Calu3 (cell line): Measurements from ENCODE around the gene UPF2. TPM values are rescaled to one million over a fixed set of nuclear protein-coding genes. Genes with fewer than 3 reads are reported as not detected.
A peak's percentile ranks its signal among the peaks of the same experiment; 100 is the strongest.

Experiments
- BruUV-seq: library from RNA; stranded (reverse); fragments of 400-500 nt; replicated peaks from 2 replicates; lab custom pipeline; 2021; lab: Mats Ljungman, UMichigan
- CTCF ChIA-PET: fragments of 300-600 bp; sonication (Branson Sonifier 250); formaldehyde crosslinking; loops from one replicate; lab custom pipeline; 2022; ENCODE audit warnings: antibody characterized with exemption; lab: Charles Lee
- DNase-seq: peaks from one replicate; pipeline ENCODE4 v3.0.0; 2022
- H3K27ac Mint-ChIP-seq: one replicate; pipeline ENCODE4 v1.8.0; 2022; ENCODE audit warnings: mixed read lengths; ENCODE audit not compliant: unreplicated experiment
- H3K27me3 Mint-ChIP-seq: one replicate; pipeline ENCODE4 v1.8.0; 2022; ENCODE audit warnings: mixed read lengths; ENCODE audit not compliant: unreplicated experiment
- H3K36me3 Mint-ChIP-seq: one replicate; pipeline ENCODE4 v1.8.0; 2022; ENCODE audit warnings: mild to moderate bottlenecking, moderate library complexity, mixed read lengths; ENCODE audit not compliant: insufficient read depth, unreplicated experiment
- H3K4me1 Mint-ChIP-seq: one replicate; pipeline ENCODE4 v1.8.0; 2022; ENCODE audit warnings: mild to moderate bottlenecking, low read depth, mixed read lengths; ENCODE audit not compliant: unreplicated experiment
- H3K4me3 Mint-ChIP-seq: one replicate; pipeline ENCODE4 v1.8.0; 2022; ENCODE audit warnings: mild to moderate bottlenecking, low read depth, moderate library complexity, mixed read lengths; ENCODE audit not compliant: unreplicated experiment
- H3K9me3 Mint-ChIP-seq: one replicate; pipeline ENCODE4 v1.8.0; 2022; ENCODE audit warnings: low read depth, mixed read lengths; ENCODE audit not compliant: unreplicated experiment
- CTCF ChIP-seq: fragments of 200-600 bp; IDR thresholded peaks from one replicate; pipeline ENCODE4 v1.8.0; 2022; ENCODE audit warnings: antibody characterized with exemption; ENCODE audit not compliant: unreplicated experiment
- intact Hi-C: fragments of 100-400 bp; cut with micrococcal nuclease; formaldehyde crosslinking; loops from one replicate; pipeline ENCODE4 v1.10.0; 2022; ENCODE audit not compliant: unreplicated experiment
- total RNA-seq: library from RNA; stranded (reverse); gene quantifications from 2 replicates; pipeline ENCODE4 v1.2.3, GENCODE V29; 2022

UPF2 gene
- total RNA-seq, 1 experiment from 2014 or later, result 33.7 TPM

GRCh38 chr10:11881477-11882417, 160.9 kb downstream of the UPF2 start:
- BruUV-seq, result no TSS peak
- H3K4me1 Mint-ChIP-seq, result peaks cover 33% of the 10 kb centered on the region
- H3K4me3 Mint-ChIP-seq, result no peak overlapping the region
- H3K27me3 Mint-ChIP-seq, result no peaks in the 10 kb centered on the region
- peak; percentile 64 for DNase-seq
- H3K36me3 Mint-ChIP-seq, result peaks cover 11% of the 10 kb centered on the region
- CTCF ChIA-PET, result interaction anchor here (0.7 to 1.4 kb wide), 6 partner anchors 10 to 88 kb away, joined by 3 to 5 read pairs (median 4); no protein-coding TSS in a partner anchor
- no peak for TF ChIP-seq CTCF
- peak overlapping the region; percentile 95 for H3K27ac Mint-ChIP-seq
- intact Hi-C loops, result loop anchor here (1.0 kb wide), 1 partner anchor 105 kb away; no protein-coding TSS in a partner anchor
- no peaks in the 10 kb centered on the region for H3K9me3 Mint-ChIP-seq

- Mint-ChIP-seq H3K36me3 (peaks cover 14% of the 10 kb centered on the region), H3K9me3 (no peaks in the 10 kb centered on the region), H3K27ac (peak overlapping the region; percentile 95), H3K27me3 (no peaks in the 10 kb centered on the region), H3K4me1 (peaks cover 40% of the 10 kb centered on the region), H3K4me3 (no peak overlapping the region)
- no peak for DNase-seq
- CTCF ChIA-PET, result interaction anchor here (0.7 to 1.4 kb wide), 3 partner anchors 39 to 82 kb away, joined by 3 to 4 read pairs (median 3); no protein-coding TSS in a partner anchor
- BruUV-seq, result no TSS peak
- no peak for TF ChIP-seq CTCF
- intact Hi-C loops, result loop anchor here (1.0 kb wide), 1 partner anchor 105 kb away; no protein-coding TSS in a partner anchor
These were observed 161.6 kb downstream of the UPF2 start for GRCh38 chr10:11881030-11881476.

- CTCF ChIA-PET, result interaction anchor here (0.7 kb wide), 1 partner anchor 78 kb away, joined by 3 read pairs; no protein-coding TSS in a partner anchor
- TF ChIP-seq CTCF, result no peak
- Mint-ChIP-seq H3K27me3 (no peaks in the 10 kb centered on the region), H3K4me3 (no peak overlapping the region), H3K9me3 (no peaks in the 10 kb centered on the region), H3K27ac (no peak overlapping the region), H3K36me3 (peaks cover 21% of the 10 kb centered on the region), H3K4me1 (peaks cover 46% of the 10 kb centered on the region)
- intact Hi-C loops, result loop anchor here (1.0 kb wide), 1 partner anchor 106 kb away; no protein-coding TSS in a partner anchor
- no TSS peak for BruUV-seq
- DNase-seq, result no peak
These were observed 162.2 kb downstream of the UPF2 start for GRCh38 chr10:11880151-11881029.
